Dendritic cell treated with granulocyte-macrophage colony-stimulating factor and Interleukin-4, amounts not matched to agents 40 ng/mL and 50 ng/mL, for 4 days (primary cell): ENCODE measurements around the gene TIRAP.
"Not testable (repeated sequence)": the region's sequence is repeated elsewhere in the genome, so short reads cannot be mapped to it uniquely, and the experiment has no call there.

Experiments
- H3K27ac Mint-ChIP-seq: one replicate; pipeline ENCODE4 v1.8.0; 2022; ENCODE audit warnings: mild to moderate bottlenecking, mixed read lengths
- H3K27me3 Mint-ChIP-seq: one replicate; pipeline ENCODE4 v1.8.0; 2022; ENCODE audit warnings: mild to moderate bottlenecking, mixed read lengths
- H3K36me3 Mint-ChIP-seq: one replicate; pipeline ENCODE4 v1.8.0; 2022; ENCODE audit warnings: low read depth, mixed read lengths
- H3K4me1 Mint-ChIP-seq: one replicate; pipeline ENCODE4 v1.8.0; 2022; ENCODE audit warnings: low read depth, mixed read lengths
- H3K4me3 Mint-ChIP-seq: one replicate; pipeline ENCODE4 v1.8.0; 2022; ENCODE audit warnings: mild to moderate bottlenecking, moderate library complexity, mixed read lengths
- H3K9me3 Mint-ChIP-seq: one replicate; pipeline ENCODE4 v1.8.0; 2022; ENCODE audit warnings: mixed read lengths
- intact Hi-C: fragments of 100-400 bp; cut with micrococcal nuclease; formaldehyde crosslinking; loops from one replicate; pipeline ENCODE4 v1.15.0; 2022

TIRAP gene

DNA sequence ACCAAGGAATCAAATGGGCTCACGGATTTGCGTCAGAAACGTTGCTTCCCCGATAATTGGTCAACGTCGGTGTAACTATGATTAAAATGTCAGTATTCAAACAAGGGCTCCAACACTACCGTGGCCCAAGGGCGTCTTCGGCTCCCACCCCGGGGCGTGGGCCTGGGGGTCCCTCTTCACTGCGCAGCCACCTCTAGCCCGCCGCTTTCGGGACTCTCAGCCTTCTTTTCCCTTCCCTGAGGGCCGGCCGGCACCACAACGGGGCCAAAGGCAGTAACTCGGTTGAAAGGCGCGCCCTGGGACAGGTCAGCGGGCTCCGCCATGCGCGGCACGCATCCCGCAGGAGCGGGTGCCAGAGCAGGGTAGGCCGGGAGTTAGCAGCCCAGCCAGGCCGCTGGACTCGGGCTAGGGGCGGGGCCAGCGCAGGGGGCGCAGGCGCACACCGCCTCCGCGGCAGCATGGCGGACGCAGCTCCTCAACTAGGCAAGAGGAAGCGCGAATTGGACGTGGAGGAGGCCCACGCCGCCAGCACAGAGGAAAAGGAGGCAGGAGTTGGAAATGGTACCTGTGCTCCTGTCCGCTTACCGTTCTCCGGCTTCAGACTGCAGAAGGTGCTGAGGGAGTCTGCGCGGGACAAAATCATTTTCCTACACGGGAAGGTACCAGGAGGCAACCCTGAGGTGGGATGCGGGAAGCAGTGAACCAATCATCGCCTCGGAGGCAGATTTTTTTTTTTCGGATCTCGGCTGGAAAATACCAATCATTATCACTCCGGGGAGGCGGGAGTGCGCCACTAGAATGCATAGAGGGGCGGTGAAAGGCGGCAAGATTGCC, 20.9 kb downstream of the TIRAP start, which contains the start of gene DCPS:
Gene DCPS, plus strand, starts transcription at position 438 of the 834 bp plus-strand sequence. Its CDS starts 21 bp downstream, at position 459.
- Mint-ChIP-seq H3K36me3 (peaks cover 41% of the 10 kb centered on the region), H3K9me3 (no peaks in the 10 kb centered on the region), H3K27ac (peak within 1 kb of the TSS; percentile 87), H3K4me3 (peak within 1 kb of the TSS; percentile 96), H3K4me1 (peaks cover 34% of the 10 kb centered on the region), H3K27me3 (no peaks in the 10 kb centered on the region)
- intact Hi-C loops = loop anchor here (5.0 kb wide), 1 partner anchor 37 kb away; the partner anchor contains the start of genes FOXRED1 and SRPRA

DNA sequence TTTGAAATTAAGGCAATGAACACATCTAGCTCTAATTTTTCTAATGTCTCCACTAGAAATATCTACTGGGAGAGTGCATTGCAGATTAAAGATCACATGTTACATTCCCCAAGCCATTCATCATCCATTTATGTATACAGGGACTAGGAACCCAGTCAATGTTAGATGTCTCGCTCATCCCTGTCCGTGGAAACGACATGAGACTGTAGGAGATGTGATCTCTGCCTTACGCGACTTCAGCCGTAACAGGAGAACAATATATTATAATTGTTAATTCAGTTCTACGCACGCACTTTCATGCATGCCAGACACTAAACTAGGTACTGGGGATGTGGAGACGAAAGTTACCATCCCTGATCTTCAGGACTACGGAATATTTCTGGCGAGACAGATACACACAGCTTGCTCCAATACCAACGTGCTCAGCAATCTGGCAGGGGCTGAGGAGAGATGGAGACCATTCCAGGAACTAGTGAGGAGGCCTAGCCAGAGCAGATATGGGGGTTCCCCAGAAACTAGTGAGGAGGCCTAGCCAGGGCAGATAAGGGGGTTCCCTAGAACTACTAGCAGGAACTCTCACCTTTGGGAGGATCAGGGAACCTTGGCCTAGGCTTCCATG, 21.7 kb downstream of the TIRAP start:
- Mint-ChIP-seq H3K4me3 (peak overlapping the region; percentile 96), H3K9me3 (no peaks in the 10 kb centered on the region), H3K27me3 (no peaks in the 10 kb centered on the region), H3K4me1 (peaks cover 34% of the 10 kb centered on the region), H3K27ac (peak overlapping the region; percentile 87), H3K36me3 (peaks cover 38% of the 10 kb centered on the region)
- intact Hi-C loops = loop anchor here (5.0 kb wide), 1 partner anchor 37 kb away; the partner anchor contains the start of genes FOXRED1 and SRPRA

DNA sequence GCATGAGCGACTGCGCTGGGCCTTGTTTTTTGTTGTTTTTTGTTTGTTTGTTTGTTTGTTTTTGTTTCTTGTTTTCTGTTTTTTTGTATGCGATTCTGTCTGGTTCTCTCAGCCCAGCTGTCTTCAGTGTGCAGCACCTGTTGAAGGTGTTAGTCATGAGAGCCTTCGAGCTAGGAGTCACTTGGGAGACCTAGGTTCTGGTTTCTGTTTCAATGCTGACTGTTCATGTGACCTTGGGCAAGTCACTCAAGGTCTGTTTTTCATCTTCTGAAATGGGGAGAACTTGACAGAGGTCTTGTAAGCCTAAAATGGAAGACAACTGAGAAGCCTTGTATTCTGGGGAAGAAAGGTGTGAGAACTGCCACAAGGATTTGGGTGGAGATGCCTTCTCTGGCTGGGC, 22.8 kb downstream of the TIRAP start:
- Mint-ChIP-seq H3K9me3 (no peaks in the 10 kb centered on the region), H3K27ac (no peak overlapping the region), H3K27me3 (no peaks in the 10 kb centered on the region), H3K4me3 (no peak overlapping the region), H3K4me1 (peaks cover 44% of the 10 kb centered on the region), H3K36me3 (peaks cover 37% of the 10 kb centered on the region)
- intact Hi-C loops = no loop called here

DNA sequence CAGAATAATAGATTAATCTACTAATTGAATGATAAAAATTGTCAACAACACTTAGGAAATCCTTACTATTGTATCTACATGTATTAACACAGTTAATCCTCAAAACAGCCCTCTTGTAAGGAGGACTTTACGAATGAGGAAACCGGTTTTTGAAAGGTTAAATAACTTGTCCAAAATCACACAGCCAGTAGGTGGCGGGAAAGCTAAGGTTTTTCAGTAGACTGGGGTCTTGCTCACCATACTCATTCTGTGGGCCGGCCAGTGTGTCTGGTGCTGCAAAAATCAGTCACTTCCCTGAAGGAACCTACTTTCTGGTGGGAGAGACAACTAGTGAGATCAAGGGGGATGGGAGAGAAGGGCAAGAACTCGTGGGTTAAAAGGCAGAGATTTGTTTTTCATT, 24.8 kb downstream of the TIRAP start:
- Mint-ChIP-seq H3K27ac (no peak overlapping the region), H3K36me3 (peaks cover 34% of the 10 kb centered on the region)

DNA sequence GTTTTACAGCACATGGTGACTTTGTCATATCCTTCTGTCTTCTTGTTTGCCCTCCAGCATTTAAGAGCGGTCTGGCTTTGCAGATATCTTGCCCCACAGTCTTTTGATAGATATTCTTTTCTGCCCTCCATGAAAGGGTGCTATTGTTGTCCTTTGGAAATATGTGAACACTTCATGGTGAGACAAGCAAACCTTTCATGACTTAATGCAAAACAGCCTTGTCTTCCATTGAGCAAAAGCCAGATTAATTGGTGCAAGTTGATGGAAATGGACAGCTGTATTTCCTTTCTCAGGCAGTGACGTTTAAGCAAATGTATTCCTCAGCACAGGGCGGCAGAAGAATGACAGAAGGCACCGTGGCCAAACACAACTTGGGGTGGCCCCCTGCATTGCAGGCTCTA, 25.4 kb downstream of the TIRAP start:
- Mint-ChIP-seq H3K9me3 (no peaks in the 10 kb centered on the region), H3K27me3 (no peaks in the 10 kb centered on the region), H3K36me3 (peaks cover 34% of the 10 kb centered on the region), H3K27ac (no peak overlapping the region), H3K4me1 (peaks cover 62% of the 10 kb centered on the region), H3K4me3 (no peak overlapping the region)
- intact Hi-C loops = no loop called here

More for the DNA sequence above, 24.8 kb downstream of the TIRAP start:
- H3K4me1 Mint-ChIP-seq = peaks cover 60% of the 10 kb centered on the region
- H3K9me3 Mint-ChIP-seq = no peaks in the 10 kb centered on the region
- intact Hi-C loops = no loop called here
- no peak overlapping the region for H3K4me3 Mint-ChIP-seq
- H3K27me3 Mint-ChIP-seq = no peaks in the 10 kb centered on the region

DNA sequence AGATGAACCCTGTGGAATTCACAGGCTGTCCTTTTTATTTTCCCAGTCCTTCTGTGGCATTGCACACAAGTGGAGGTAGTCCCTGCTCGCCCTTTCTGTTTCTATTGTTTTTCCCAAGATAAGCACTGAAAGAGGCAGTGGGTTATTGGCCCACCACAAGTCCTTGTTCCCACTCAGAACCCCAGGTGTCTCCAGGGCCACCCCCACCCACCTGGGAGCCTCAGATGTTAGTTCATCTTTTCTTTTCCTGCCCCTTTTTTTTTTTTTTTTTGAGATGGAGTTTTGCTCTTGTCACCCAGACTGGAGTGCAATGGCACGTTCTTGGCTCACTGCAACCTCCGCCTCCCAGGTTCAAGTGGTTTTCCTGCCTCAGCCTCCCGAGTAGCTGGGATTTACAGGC, 25.9 kb downstream of the TIRAP start:
- H3K4me1 Mint-ChIP-seq = peaks cover 62% of the 10 kb centered on the region
- H3K4me3 Mint-ChIP-seq, H3K27ac Mint-ChIP-seq, H3K9me3 Mint-ChIP-seq, H3K27me3 Mint-ChIP-seq, intact Hi-C loops: not testable (repeated sequence)
- peaks cover 31% of the 10 kb centered on the region for H3K36me3 Mint-ChIP-seq

DNA sequence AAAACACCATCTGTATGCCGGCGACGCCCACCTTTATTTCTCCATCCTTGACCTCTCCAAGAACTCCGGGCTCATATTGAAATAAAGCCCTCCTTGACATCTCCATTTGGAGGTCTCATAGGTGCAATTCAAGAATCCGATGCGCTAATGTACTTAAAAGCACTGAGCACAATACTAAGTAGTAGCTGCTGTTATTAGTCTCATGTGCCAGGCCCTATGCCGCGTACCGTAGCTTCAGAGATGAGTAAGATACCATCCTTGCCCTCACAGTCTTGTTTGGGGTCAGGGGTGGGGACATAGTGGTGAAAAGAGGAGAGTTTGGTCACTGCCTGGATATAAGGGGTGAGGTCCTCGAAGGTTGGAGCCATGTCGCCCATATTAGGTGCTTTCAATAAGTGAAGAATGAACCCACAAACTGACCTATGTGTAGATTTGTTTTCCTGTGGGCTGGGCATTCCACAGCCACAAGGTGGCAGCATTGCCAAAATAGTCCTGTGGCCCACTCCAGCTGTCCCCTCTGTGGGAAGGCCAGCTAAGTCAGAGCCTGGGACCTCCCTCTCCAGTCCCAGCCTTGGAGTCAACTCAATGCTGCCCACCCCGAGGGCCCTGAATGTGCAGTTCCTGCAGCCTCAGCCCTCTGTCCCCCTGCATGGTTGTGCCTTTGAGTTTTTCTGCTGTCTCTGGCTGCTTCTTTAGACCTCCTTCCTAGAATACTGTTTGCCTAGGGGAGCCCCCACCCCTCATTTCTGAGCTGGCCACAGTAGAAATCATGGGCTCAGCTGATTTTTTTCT, 27.5 kb downstream of the TIRAP start:
- Mint-ChIP-seq H3K4me3 (no peak overlapping the region), H3K4me1 (peaks cover 60% of the 10 kb centered on the region), H3K9me3 (no peaks in the 10 kb centered on the region), H3K27me3 (no peaks in the 10 kb centered on the region), H3K36me3 (peaks cover 26% of the 10 kb centered on the region), H3K27ac (no peak overlapping the region)
- intact Hi-C loops = loop anchor here (1.0 to 5.0 kb wide), 5 partner anchors 47 to 680 kb away; partner anchors contain the start of gene ST3GAL4

DNA sequence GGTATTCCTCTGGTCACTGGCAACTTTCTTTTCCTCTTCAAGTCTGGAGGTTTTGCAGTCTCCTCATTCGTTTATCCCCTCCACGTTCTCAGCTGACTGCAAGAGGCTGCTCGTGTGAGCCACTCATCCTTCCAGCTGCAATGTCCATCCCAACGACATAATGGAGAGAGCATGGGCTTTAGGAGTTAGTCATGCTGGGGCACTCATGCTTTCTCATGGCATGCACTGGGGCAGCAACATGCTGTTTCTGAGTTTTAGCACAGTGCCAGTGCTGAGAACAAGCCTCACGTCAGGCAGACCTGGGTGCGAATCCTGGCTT, 28.1 kb downstream of the TIRAP start:
- Mint-ChIP-seq H3K36me3 (peaks cover 29% of the 10 kb centered on the region), H3K9me3 (no peaks in the 10 kb centered on the region), H3K4me3 (no peak overlapping the region), H3K27me3 (no peaks in the 10 kb centered on the region), H3K4me1 (peaks cover 54% of the 10 kb centered on the region), H3K27ac (peak overlapping the region; percentile 33)
- intact Hi-C loops = loop anchor here (1.0 to 5.0 kb wide), 5 partner anchors 46 to 680 kb away; partner anchors contain the start of gene ST3GAL4

DNA sequence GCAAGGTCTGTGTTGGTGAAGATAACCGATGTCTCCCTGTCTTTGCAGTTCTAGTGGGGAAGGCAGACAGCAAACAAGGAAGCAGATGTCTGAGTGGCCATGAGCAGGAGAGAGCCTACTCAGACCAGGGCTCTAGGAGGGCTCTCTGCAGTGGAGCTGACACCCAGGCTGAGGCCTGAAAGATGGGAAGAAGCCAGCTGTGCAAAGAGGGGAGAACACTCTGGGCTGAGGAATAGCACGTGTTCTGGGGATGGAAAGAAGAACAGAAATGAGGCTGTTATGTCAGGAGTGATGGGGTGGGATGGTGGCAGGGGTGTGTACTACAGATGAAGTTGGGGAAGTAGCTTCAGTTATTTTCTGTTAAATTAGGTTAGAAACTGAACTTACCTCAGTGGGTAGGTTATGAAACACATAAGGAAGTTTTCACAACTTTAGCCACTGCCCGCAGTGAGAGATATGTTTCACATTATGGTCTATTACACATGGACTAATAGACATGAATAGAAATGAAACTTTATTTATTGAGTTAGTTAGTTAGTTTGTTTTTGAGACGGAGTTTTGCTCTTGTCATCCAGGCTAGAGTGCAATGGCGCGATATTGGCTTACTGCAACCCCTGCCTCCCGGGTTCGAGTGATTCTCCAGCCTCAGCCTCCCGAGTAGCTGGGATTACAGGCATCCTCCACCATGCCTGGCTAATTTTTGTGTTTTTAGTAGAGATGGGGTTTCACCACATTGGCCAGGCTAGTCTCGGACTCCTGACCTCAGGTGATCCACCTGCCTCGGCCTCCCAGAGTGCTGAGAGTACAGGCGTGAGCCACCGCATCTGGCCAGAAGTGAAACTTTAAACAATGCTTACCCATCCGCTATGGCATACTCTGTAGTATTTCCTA, 28.8 kb downstream of the TIRAP start:
- peaks cover 33% of the 10 kb centered on the region for H3K36me3 Mint-ChIP-seq
- peak overlapping the region; percentile 33 for H3K27ac Mint-ChIP-seq
- H3K4me1 Mint-ChIP-seq = peaks cover 53% of the 10 kb centered on the region
- H3K27me3 Mint-ChIP-seq = no peaks in the 10 kb centered on the region
- no peaks in the 10 kb centered on the region for H3K9me3 Mint-ChIP-seq
- no peak overlapping the region for H3K4me3 Mint-ChIP-seq
- intact Hi-C loops = loop anchor here (2.0 to 5.0 kb wide), 3 partner anchors 46 to 679 kb away; partner anchors contain the start of gene ST3GAL4

DNA sequence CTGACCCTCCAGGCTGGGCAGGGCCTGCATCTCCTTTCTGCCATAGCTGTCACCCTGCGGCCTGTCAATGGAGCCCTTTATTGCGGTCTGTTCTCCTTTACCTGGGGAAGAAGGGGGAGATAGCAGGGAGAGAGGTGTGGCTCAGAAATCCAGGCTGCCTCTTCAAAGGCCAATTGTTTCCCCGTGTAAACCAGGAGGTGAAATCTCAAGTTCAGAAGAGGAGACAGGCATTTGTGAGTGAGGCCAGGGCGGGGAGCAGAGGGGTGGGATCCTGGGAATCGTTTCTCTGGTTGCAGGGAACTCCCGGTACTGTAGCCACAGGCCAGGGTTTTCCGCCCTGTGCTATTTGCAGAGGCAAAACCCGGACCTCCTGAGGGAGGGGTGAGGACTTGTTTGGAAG, 30.1 kb downstream of the TIRAP start:
- Mint-ChIP-seq H3K4me3 (no peak overlapping the region), H3K27ac (peak overlapping the region; percentile 51), H3K27me3 (no peaks in the 10 kb centered on the region), H3K4me1 (peaks cover 58% of the 10 kb centered on the region), H3K36me3 (peaks cover 27% of the 10 kb centered on the region), H3K9me3 (no peaks in the 10 kb centered on the region)
- intact Hi-C loops = loop anchor here (5.0 kb wide), 1 partner anchor 44 kb away; the partner anchor contains the start of gene ST3GAL4

DNA sequence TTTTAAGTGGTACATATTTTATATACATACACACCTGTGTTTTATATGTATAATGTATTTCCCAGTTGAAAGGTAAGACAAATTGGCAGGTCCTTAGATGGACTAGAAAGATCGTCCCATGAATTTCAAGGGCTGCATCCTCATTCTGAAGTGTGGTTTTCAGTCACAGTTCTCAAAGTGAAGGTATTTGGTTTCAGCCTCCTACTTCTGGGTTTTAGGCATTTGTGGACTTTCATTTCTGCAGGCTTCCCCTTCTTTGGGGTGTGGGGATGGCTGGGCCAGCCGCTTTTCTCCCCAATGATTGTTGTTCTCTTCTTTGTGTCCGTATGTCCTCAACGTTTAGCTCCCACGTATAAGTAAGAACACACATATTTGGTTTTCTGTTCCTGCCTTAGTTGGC, 30.9 kb downstream of the TIRAP start:
- Mint-ChIP-seq H3K27me3 (no peaks in the 10 kb centered on the region), H3K4me3 (no peak overlapping the region), H3K9me3 (no peaks in the 10 kb centered on the region), H3K27ac (no peak overlapping the region), H3K4me1 (peaks cover 67% of the 10 kb centered on the region), H3K36me3 (peaks cover 23% of the 10 kb centered on the region)
- intact Hi-C loops = loop anchor here (5.0 kb wide), 1 partner anchor 43 kb away; the partner anchor contains the start of gene ST3GAL4

DNA sequence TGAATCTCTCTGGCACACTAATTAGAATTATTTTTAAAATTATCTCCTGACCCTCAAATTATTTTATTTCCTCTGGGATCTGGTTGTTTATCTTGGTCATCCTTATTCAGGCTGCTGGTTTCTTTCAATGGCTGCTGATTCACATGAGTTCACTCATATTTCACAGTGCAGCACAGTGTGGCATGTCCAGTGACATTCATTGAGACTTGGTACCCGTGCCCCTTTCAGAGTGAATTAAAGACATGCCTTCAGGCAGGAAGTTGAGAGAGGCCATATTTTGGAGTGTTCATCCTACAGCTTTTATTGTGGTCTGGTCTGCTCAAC, 34.5 kb downstream of the TIRAP start:
- no peaks in the 10 kb centered on the region for H3K9me3 Mint-ChIP-seq
- H3K27ac Mint-ChIP-seq = peak overlapping the region; percentile 78
- H3K36me3 Mint-ChIP-seq = peaks cover 26% of the 10 kb centered on the region
- peaks cover 66% of the 10 kb centered on the region for H3K4me1 Mint-ChIP-seq
- H3K4me3 Mint-ChIP-seq = no peak overlapping the region
- no peaks in the 10 kb centered on the region for H3K27me3 Mint-ChIP-seq
- intact Hi-C loops = no loop called here
